GM19468 (cell line): ENCODE results near the gene CXXC4.

Experiments used
- ATAC-seq: cut with Tn5 transposase; IDR thresholded peaks from one replicate; pipeline ENCODE4 v1.9.1; 2021; ENCODE audit warnings: mild to moderate bottlenecking, moderate library complexity, moderate number of reproducible peaks; ENCODE audit not compliant: unreplicated experiment; ENCODE audit errors: extremely low read depth

CXXC4 gene

GRCh38 chr4:104494822-104495559 lies at the start of gene CXXC4:
Gene CXXC4 (minus strand): TSS chr4:104494894. CDS start chr4:104491802, 3,092 bp downstream.
- peak; percentile 13 for ATAC-seq

DNA sequence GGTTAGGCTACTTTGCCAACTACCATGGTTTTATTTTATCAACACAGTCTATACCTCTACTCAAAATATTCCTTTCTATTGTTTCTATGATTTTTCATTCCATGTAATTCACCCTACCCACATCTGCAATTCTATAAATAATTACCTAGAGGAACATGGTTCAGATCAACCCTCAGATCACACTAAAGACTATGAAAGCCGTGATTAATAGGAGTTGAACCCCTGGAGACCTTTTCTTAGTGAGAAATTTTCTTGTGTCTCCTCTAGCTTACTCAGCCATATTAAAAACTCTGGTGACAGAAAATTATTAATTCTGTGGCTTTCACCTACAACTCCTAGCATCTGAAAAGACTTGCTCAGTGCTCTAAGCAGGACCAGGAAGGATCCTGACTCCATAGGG lies 38.5 kb upstream of the CXXC4 start:
- ATAC-seq = no peak

GRCh38 chr4:104532677-104533076 lies 38.0 kb upstream of the CXXC4 start:
- ATAC-seq = no peak

DNA sequence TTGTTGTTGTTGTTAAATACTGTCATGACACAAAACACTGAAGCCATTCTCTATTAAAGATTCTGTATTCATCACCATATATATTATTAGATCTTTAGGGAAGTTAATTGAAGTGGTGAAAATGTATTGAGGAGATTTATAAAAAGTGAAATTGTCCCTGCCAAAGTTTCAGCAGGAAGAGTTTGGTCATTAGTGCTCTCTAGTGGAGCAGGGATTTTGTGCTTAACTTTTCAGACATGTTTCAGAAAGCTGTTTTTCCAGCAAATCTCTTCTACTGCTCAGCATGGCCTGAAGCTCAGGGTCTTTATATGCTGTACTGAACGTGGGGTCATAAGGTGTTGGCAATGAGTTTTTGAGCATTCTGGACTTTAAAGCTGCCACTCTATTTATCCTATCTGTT lies 36.7 kb upstream of the CXXC4 start:
- ATAC-seq = no peak

GRCh38 chr4:104530426-104530825 lies 35.7 kb upstream of the CXXC4 start:
- ATAC-seq = no peak

GRCh38 chr4:104524591-104524990 lies 29.9 kb upstream of the CXXC4 start:
- no peak for ATAC-seq

- no peak for ATAC-seq
Measured at GRCh38 chr4:104524026-104524425, 29.3 kb upstream of the CXXC4 start.

GRCh38 chr4:104519588-104519987 lies 24.9 kb upstream of the CXXC4 start:
- ATAC-seq = peak; percentile 91

DNA sequence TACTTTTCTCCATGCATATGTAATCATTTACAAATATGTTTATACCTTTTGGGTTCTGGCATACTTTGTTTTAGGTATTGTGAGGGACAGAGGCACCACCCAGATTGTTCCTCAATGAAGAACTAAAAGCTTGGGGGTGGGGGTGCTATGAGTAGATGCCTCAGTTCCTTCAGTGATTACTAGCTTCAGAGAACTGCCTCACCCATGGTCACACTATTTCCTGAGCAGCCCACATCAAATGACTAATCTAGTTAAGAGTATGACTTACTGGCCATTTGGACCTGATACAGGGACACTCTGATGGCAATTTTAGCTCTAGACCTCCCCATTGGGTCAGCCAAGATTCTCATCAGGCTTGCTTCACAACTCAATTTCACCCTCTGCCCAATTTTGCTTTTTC lies 22.2 kb upstream of the CXXC4 start:
- ATAC-seq = no peak

- ATAC-seq = no peak
Measured at GRCh38 chr4:104508224-104508623, 13.5 kb upstream of the CXXC4 start.

DNA sequence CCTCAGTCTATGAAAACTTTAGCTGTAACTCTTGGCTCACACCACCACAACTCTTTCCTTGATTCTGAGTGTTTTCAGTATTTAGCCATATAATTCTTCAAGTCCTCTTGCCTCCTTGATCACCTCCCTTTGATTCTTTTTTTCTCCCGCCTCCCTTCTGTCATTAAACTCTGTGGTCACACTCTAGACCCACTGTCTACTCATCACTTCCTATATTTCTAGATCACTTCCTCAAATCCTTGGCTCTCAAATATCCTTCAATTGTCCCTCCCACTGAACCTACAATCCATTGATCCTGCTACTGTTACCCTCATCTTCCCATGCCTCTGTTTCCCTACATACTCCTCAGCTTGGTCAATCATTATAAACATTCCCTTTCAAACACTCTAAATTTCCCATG lies 12.4 kb upstream of the CXXC4 start:
- no peak for ATAC-seq

DNA sequence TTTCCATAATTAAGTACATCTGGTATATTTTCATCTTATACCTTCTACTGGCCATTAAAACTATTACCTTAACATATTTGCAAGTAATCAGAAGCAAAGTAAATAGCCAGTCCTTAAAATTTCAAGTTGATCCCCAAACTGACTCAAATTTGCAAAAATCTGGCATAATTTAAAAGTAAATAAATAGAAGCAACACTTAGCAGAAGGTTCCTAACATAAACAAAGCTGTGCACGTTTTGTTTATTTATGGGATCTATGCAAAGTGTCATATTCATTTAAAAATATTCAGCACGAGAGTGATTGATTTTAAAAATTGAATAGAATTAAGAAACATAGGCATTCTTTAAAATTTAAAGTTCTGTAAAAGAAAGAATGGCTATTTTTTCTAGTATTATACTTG lies 9.8 kb upstream of the CXXC4 start:
- ATAC-seq = no peak

DNA sequence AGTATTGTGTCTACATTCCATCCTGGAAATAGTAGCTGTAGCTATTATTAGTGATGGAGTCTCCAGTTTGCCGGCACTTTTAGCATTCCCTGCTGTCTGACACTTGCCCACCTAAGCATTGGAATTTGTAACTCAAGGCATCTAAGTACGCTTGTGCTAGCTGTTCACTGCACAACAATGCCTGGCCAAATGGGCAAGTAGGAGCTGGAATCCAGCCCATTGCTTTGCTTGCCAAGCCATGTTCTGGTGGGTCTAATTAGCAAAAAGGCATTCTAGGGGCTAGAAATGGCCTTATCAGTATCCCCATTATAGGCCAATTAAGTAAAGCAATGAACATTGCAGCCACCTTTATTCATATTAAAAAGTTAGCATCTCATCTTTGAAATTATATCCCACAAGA lies 7.8 kb upstream of the CXXC4 start:
- no peak for ATAC-seq

- no peak for ATAC-seq
Measured at GRCh38 chr4:104501290-104501689, 6.6 kb upstream of the CXXC4 start.

DNA sequence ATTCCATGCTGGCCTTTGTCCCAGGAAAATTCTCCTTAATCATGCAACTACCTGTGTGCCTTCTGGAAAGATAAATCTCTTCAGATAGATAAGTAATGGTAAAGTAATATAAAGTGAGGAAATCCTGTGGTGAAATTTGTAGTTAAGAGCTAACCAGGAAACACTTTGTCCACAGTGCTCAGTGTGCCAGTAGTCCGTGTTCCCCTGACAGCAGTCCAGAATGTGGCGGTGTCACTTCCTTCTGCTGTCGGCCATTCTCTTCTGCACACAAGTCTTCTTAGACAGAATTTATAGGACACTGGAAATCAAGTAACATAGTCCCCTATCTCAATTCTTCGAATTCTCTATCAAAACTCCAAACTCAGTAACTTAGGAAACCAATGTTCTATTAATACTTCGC lies 5.7 kb upstream of the CXXC4 start:
- ATAC-seq = no peak

DNA sequence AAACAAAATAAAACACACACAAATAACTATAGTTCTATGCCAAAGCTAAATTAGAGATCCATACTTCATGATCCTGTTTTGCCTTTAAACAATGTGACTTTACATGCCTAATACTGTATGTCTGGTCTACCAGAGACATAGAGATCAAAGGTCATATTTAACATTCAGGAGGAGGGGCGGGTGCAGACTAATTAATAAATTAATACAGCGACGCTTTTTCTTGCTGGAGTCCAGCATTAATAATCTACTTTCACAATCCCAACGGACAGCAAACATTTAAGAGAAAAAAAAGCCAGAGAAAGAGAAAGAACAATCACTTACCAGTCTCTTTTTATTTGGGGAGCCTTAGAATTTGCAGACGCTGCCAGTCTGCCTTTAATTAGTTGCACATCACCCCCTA lies 509 bp downstream of the CXXC4 start:
- ATAC-seq = no peak

GRCh38 chr4:104493081-104493831 lies 1.4 kb downstream of the CXXC4 start:
- no peak for ATAC-seq

- peak; percentile 25 for ATAC-seq
Measured at GRCh38 chr4:104492183-104492771, 2.4 kb downstream of the CXXC4 start.

GRCh38 chr4:104491481-104492182 lies 3.1 kb downstream of the CXXC4 start:
- peak; percentile 8 for ATAC-seq

- ATAC-seq = peak; percentile 9
Measured at GRCh38 chr4:104490770-104491480, 3.8 kb downstream of the CXXC4 start.
